ENCODE results near the gene RBBP8.

The RBBP8 gene

GRCh38 chr18:22928339-22928738, 4.8 kb upstream of the RBBP8 start:
- TF ChIP-seq CTCF (conservative IDR thresholded peaks at IDR 0.05; ENCODE audit: low read depth, low read length): no peak
- no peak for DNase-seq (ENCODE audit: low read depth)
- no peak overlapping the region for H3K4me3 ChIP-seq (ENCODE audit: low read depth, low read length)

GRCh38 chr18:22930089-22930713, 2.9 kb upstream of the RBBP8 start:
- H3K4me3 ChIP-seq (ENCODE audit: low read depth, low read length): no peak overlapping the region
- peak; percentile 91 for TF ChIP-seq CTCF (conservative IDR thresholded peaks at IDR 0.05; ENCODE audit: low read depth, low read length)
- peak; percentile 86 for DNase-seq (ENCODE audit: low read depth)

- no peak for TF ChIP-seq CTCF (conservative IDR thresholded peaks at IDR 0.05; ENCODE audit: low read depth, low read length)
- no peak for DNase-seq (ENCODE audit: low read depth)
- H3K4me3 ChIP-seq (ENCODE audit: low read depth, low read length): peak overlapping the region; percentile 86
Measured at GRCh38 chr18:22932885-22933205, 283 bp upstream of the RBBP8 start.

GRCh38 chr18:22933966-22934423, 867 bp downstream of the RBBP8 start:
- peak; percentile 19 for DNase-seq (ENCODE audit: low read depth)
- no peak for TF ChIP-seq CTCF (conservative IDR thresholded peaks at IDR 0.05; ENCODE audit: low read depth, low read length)
- H3K4me3 ChIP-seq (ENCODE audit: low read depth, low read length): peak overlapping the region; percentile 86

- no peak for DNase-seq (ENCODE audit: low read depth)
- no peak overlapping the region for H3K4me3 ChIP-seq (ENCODE audit: low read depth, low read length)
- no peak for TF ChIP-seq CTCF (conservative IDR thresholded peaks at IDR 0.05; ENCODE audit: low read depth, low read length)
Measured at GRCh38 chr18:22934789-22935188, 1.7 kb downstream of the RBBP8 start.

GRCh38 chr18:22935431-22935830, 2.3 kb downstream of the RBBP8 start:
- no peak for DNase-seq (ENCODE audit: low read depth)
- TF ChIP-seq CTCF (conservative IDR thresholded peaks at IDR 0.05; ENCODE audit: low read depth, low read length): no peak
- H3K4me3 ChIP-seq (ENCODE audit: low read depth, low read length): no peak overlapping the region

GRCh38 chr18:22936515-22936914, 3.4 kb downstream of the RBBP8 start:
- DNase-seq (ENCODE audit: low read depth): no peak
- TF ChIP-seq CTCF (conservative IDR thresholded peaks at IDR 0.05; ENCODE audit: low read depth, low read length): no peak
- no peak overlapping the region for H3K4me3 ChIP-seq (ENCODE audit: low read depth, low read length)

All from choroid plexus epithelial cell (primary cell).